Neural cell (in vitro differentiated cells): ENCODE data around the gene CDK13. TPM values are rescaled to one million over a fixed set of nuclear protein-coding genes. Genes with fewer than 3 reads are reported as not detected.
"Not testable (repeated sequence)": the region's sequence is repeated elsewhere in the genome, so short reads cannot be mapped to it uniquely, and the experiment has no call there.

Experiments used
- H2AFZ ChIP-seq: fragments of 200-600, 300-800 bp; sonication (generic), shearing (Covaris generic); 2 replicates; pipeline ENCODE4 v1.6.0; 2014; ENCODE audit warnings: low read depth, mild to moderate bottlenecking, antibody characterized with exemption, low read length, moderate library complexity
- H3F3A ChIP-seq: fragments of 200-600 bp; shearing (Covaris generic); 2 replicates; pipeline ENCODE4 v1.6.1; 2016; ENCODE audit warnings: mild to moderate bottlenecking, moderate library complexity, mixed read lengths, antibody characterized with exemption, low read length; ENCODE audit not compliant: insufficient read depth, poor library complexity, severe bottlenecking
- H3K27ac ChIP-seq: fragments of 200-600, 300-800 bp; sonication (generic), shearing (Covaris generic); 2 replicates; pipeline ENCODE4 v1.5.1; 2014; ENCODE audit warnings: mild to moderate bottlenecking, low read length, moderate library complexity
- H3K27me3 ChIP-seq: fragments of 300-800, 200-600 bp; sonication (generic), shearing (Covaris generic); 2 replicates; pipeline ENCODE4 v1.6.0; 2014; ENCODE audit warnings: mild to moderate bottlenecking, low read depth, low read length, moderate library complexity; ENCODE audit not compliant: insufficient read depth
- H3K36me3 ChIP-seq: fragments of 300-800, 200-600 bp; sonication (generic), shearing (Covaris generic); 2 replicates; pipeline ENCODE4 v1.5.1; 2014; ENCODE audit warnings: mild to moderate bottlenecking, antibody characterized with exemption, low read length, moderate library complexity; ENCODE audit not compliant: insufficient read depth
- H3K4me2 ChIP-seq: fragments of 300-800, 200-600 bp; sonication (generic), shearing (Covaris generic); 2 replicates; pipeline ENCODE4 v1.6.0; 2014; ENCODE audit warnings: mild to moderate bottlenecking, low read length
- H3K4me3 ChIP-seq: fragments of 300-800, 200-600 bp; sonication (generic), shearing (Covaris generic); 2 replicates; pipeline ENCODE4 v1.5.1; 2014; ENCODE audit warnings: mild to moderate bottlenecking, low read length, moderate library complexity
- H3K79me2 ChIP-seq: fragments of 200-600 bp; shearing (Covaris generic); replicated peaks from 2 replicates; pipeline ENCODE4 v1.6.0; 2014; ENCODE audit warnings: mild to moderate bottlenecking, low read length, moderate library complexity; ENCODE audit not compliant: insufficient read depth
- H3K9ac ChIP-seq: fragments of 300-800, 200-600 bp; sonication (generic), shearing (Covaris generic); 2 replicates; pipeline ENCODE4 v1.6.1; 2016; ENCODE audit warnings: mild to moderate bottlenecking, low read length, mixed read lengths
- H3K9me2 ChIP-seq: fragments of 200-600 bp; shearing (Covaris generic); 2 replicates; pipeline ENCODE4 v1.6.1; 2016; ENCODE audit warnings: mild to moderate bottlenecking, low read length, mixed read lengths; ENCODE audit not compliant: insufficient read depth
- H3K9me3 ChIP-seq: fragments of 200-600, 300-800 bp; sonication (generic), shearing (Covaris generic); 2 replicates; pipeline ENCODE4 v1.6.1; 2016; ENCODE audit warnings: mild to moderate bottlenecking, mixed run types, low read length, moderate library complexity, mixed read lengths
- H4K20me1 ChIP-seq: fragments of 200-600 bp; shearing (Covaris generic); 2 replicates; pipeline ENCODE4 v1.6.1; 2016; ENCODE audit warnings: mild to moderate bottlenecking, mixed run types; ENCODE audit not compliant: insufficient read depth
- CTCF ChIP-seq: fragments of 450-650 bp; IDR thresholded peaks from 2 replicates; pipeline ENCODE4 v1.5.1; 2014; ENCODE audit warnings: antibody characterized with exemption, mild to moderate bottlenecking, moderate library complexity; ENCODE audit not compliant: poor library complexity, severe bottlenecking
- EP300 ChIP-seq: fragments of 450-650 bp; conservative IDR thresholded peaks from 2 replicates; pipeline ENCODE4 v1.6.1; 2014; ENCODE audit warnings: antibody characterized with exemption, mild to moderate bottlenecking, moderate library complexity; ENCODE audit not compliant: poor library complexity, severe bottlenecking
- EZH2 ChIP-seq: fragments of 200-600, 300-800 bp; shearing (Covaris generic), sonication (generic); IDR thresholded peaks from 2 replicates; pipeline ENCODE4 v1.6.1; 2014; ENCODE audit warnings: antibody characterized with exemption, low read length, borderline replicate concordance, mild to moderate bottlenecking; ENCODE audit not compliant: insufficient read depth, poor library complexity, severe bottlenecking
- MXI1 ChIP-seq: fragments of 450-650 bp; conservative IDR thresholded peaks from 2 replicates; pipeline ENCODE4 v1.6.1; 2014; ENCODE audit warnings: antibody characterized with exemption, mild to moderate bottlenecking; ENCODE audit not compliant: poor library complexity, severe bottlenecking
- POLR2AphosphoS5 ChIP-seq: IDR thresholded peaks from 2 replicates; pipeline ENCODE4 v1.6.1; 2012
- RAD21 ChIP-seq: fragments of 450-650 bp; conservative IDR thresholded peaks from 2 replicates; pipeline ENCODE4 v1.6.1; 2014; ENCODE audit warnings: antibody characterized with exemption, mild to moderate bottlenecking, moderate library complexity
- REST ChIP-seq: IDR thresholded peaks from 2 replicates; pipeline ENCODE4 v1.6.1; 2012; ENCODE audit warnings: borderline replicate concordance
- SMC3 ChIP-seq: fragments of 450-650 bp; conservative IDR thresholded peaks from 2 replicates; pipeline ENCODE4 v1.6.1; 2014; ENCODE audit warnings: antibody characterized with exemption, mild to moderate bottlenecking, moderate library complexity; ENCODE audit not compliant: poor library complexity
- TAF1 ChIP-seq: IDR thresholded peaks from 2 replicates; pipeline ENCODE4 v1.6.1; 2012; ENCODE audit warnings: low read depth
- polyA plus RNA-seq: library from polyadenylated mRNA; depleted of rRNA; stranded (reverse); fragments of >200 nt; gene quantifications from 2 replicates; pipeline ENCODE4 v1.2.3, GENCODE V29; 2014

Gene CDK13
- polyA plus RNA-seq, 1 donor from 2014 or later, result 27.0 TPM

GRCh38 chr7:40120020-40120419 is 170.0 kb downstream of the CDK13 start:
- no peaks in the 10 kb centered on the region for H3K9me3 ChIP-seq
- no peaks in the 10 kb centered on the region for H4K20me1 ChIP-seq
- H3F3A ChIP-seq, result no peaks in the 10 kb centered on the region
- no peaks in the 10 kb centered on the region for H3K36me3 ChIP-seq
- H3K4me3 ChIP-seq, result no peak overlapping the region
- no peak overlapping the region for H3K27ac ChIP-seq
- no peaks in the 10 kb centered on the region for H3K9me2 ChIP-seq
- TF ChIP-seq EP300, result no peak
- TF ChIP-seq REST, result no peak
- TF ChIP-seq MXI1, result no peak
- TF ChIP-seq TAF1, result no peak
- TF ChIP-seq SMC3, result no peak
- TF ChIP-seq POLR2AphosphoS5, result no peak
- H3K79me2 ChIP-seq, result no peaks in the 10 kb centered on the region
- no peak overlapping the region for H3K9ac ChIP-seq
- no peak overlapping the region for H2AFZ ChIP-seq
- H3K4me2 ChIP-seq, result no peak overlapping the region
- no peaks in the 10 kb centered on the region for H3K27me3 ChIP-seq

- not testable (repeated sequence) for H3F3A ChIP-seq
Measured at GRCh38 chr7:40122100-40122939, 172.3 kb downstream of the CDK13 start.

GRCh38 chr7:40122940-40123254 is 172.8 kb downstream of the CDK13 start:
- no peak overlapping the region for H3K27ac ChIP-seq
- no peaks in the 10 kb centered on the region for H3K27me3 ChIP-seq
- no peak overlapping the region for H3K9ac ChIP-seq
- H2AFZ ChIP-seq, result no peak overlapping the region
- TF ChIP-seq CTCF (no peak), RAD21 (no peak), EP300 (no peak), MXI1 (no peak), REST (no peak), POLR2AphosphoS5 (no peak), TAF1 (no peak), EZH2 (no peak), SMC3 (no peak)
- no peak overlapping the region for H3K4me2 ChIP-seq
- no peaks in the 10 kb centered on the region for H3K36me3 ChIP-seq
- H3K9me3 ChIP-seq, result no peaks in the 10 kb centered on the region
- no peaks in the 10 kb centered on the region for H3K9me2 ChIP-seq
- no peaks in the 10 kb centered on the region for H4K20me1 ChIP-seq
- H3K79me2 ChIP-seq, result no peaks in the 10 kb centered on the region
- no peak overlapping the region for H3K4me3 ChIP-seq
- no peaks in the 10 kb centered on the region for H3F3A ChIP-seq

More at GRCh38 chr7:40122100-40122939, 172.3 kb downstream of the CDK13 start:
- H3K36me3 ChIP-seq, H3K79me2 ChIP-seq, H3K27me3 ChIP-seq, H2AFZ ChIP-seq, H3K4me3 ChIP-seq, H3K4me2 ChIP-seq, H3K27ac ChIP-seq, H3K9ac ChIP-seq, H3K9me2 ChIP-seq, H4K20me1 ChIP-seq, H3K9me3 ChIP-seq: not testable (repeated sequence)
